HCT116 (cell line): ENCODE measurements around the gene CPT1C. TPM values are rescaled to one million over a fixed set of nuclear protein-coding genes. Genes with fewer than 3 reads are reported as not detected.

Experiments
- ATAC-seq: fragments of 200-7000 bp; cut with Tn5 transposase; 2 replicates; pipeline ENCODE4 v1.9.1; 2020; ENCODE audit warnings: mild to moderate bottlenecking, moderate library complexity
- BruUV-seq: library from RNA; stranded (reverse); fragments of 400-500 nt; replicated peaks from 2 replicates; lab custom pipeline; 2021; lab: Mats Ljungman, UMichigan
- CTCF ChIA-PET: fragments of 300-600 bp; sonication (Branson Sonifier 250); formaldehyde crosslinking; loops from one replicate; lab custom pipeline; 2021; ENCODE audit warnings: antibody characterized with exemption; lab: Charles Lee
- POLR2A ChIA-PET: fragments of 300-600, 350-600 bp; sonication (Branson Sonifier 250); formaldehyde crosslinking; loops from one replicate; lab custom pipeline; 2021; ENCODE audit warnings: antibody characterized with exemption; lab: Charles Lee
- RAD21 ChIA-PET, 2 experiments: fragments of 300-600 bp; sonication (Branson Sonifier 250); formaldehyde crosslinking; loops; one replicate each; lab custom pipeline; 2023; ENCODE audit warnings: low total read pairs in 2 of 2; ENCODE audit not compliant: uncharacterized antibody in 2 of 2, unreplicated experiment in 2 of 2, low non-redundant PET in 1 of 2; lab: Charles Lee
- DNase-seq: peaks from one replicate; pipeline ENCODE4 v3.0.0-alpha.2; 2010; ENCODE audit warnings: low read depth, low spot score
- H2AFZ ChIP-seq: fragments of 200-600 bp; shearing (Covaris generic), sonication (generic); 2 replicates; pipeline ENCODE4 v1.6.1; 2017; ENCODE audit warnings: low read depth, mixed run types, mixed read lengths, antibody characterized with exemption, low read length; ENCODE audit not compliant: poor library complexity, severe bottlenecking
- H3K27ac ChIP-seq: 2 replicates; pipeline ENCODE4 v1.5.1; 2012; ENCODE audit warnings: low read depth, low read length
- H3K27me3 ChIP-seq: fragments of 200-600 bp; sonication (generic); 2 replicates; pipeline ENCODE4 v1.6.1; 2016; ENCODE audit warnings: mixed run types, low read length, mixed read lengths; ENCODE audit not compliant: insufficient read depth
- H3K36me3 ChIP-seq, 2 experiments: fragments of 200-500 bp in 1 of 2; fragments of 200-600 bp in 1 of 2; sonication (Bioruptor generic) in 1 of 2; sonication (generic) in 1 of 2; 2 replicates each; pipeline versions ENCODE4 v1.5.1 to v1.6.1; 2014 to 2016; ENCODE audit warnings: low read length in 2 of 2, inconsistent platforms in 1 of 2, mixed read lengths in 1 of 2, mixed run types in 1 of 2; ENCODE audit not compliant: insufficient read depth in 2 of 2, control insufficient read depth in 1 of 2
- H3K4me1 ChIP-seq, 2 experiments: fragments of 200-600 bp in 1 of 2; sonication (generic) in 1 of 2; 2 replicates each; pipeline versions ENCODE4 v1.5.1 to v1.6.1; 2012 to 2017; ENCODE audit warnings: low read length in 2 of 2, inconsistent platforms in 1 of 2, mild to moderate bottlenecking in 1 of 2, mixed read lengths in 1 of 2, mixed run types in 1 of 2, moderate library complexity in 1 of 2; ENCODE audit not compliant: insufficient read depth in 2 of 2, control insufficient read depth in 1 of 2
- H3K4me2 ChIP-seq: fragments of 200-600 bp; sonication (generic); 2 replicates; pipeline ENCODE4 v1.6.1; 2017; ENCODE audit warnings: mixed run types, low read length, mixed read lengths
- H3K4me3 ChIP-seq, 2 experiments: fragments of 200-600 bp in 1 of 2; sonication (generic) in 1 of 2; replicated peaks in 1 of 2; 2 replicates each; pipeline ENCODE4 v1.5.1; 2011 to 2016; ENCODE audit warnings: low read length in 2 of 2, control low read depth in 1 of 2, low read depth in 1 of 2, mild to moderate bottlenecking in 1 of 2, mixed read lengths in 1 of 2, mixed run types in 1 of 2
- H3K79me2 ChIP-seq: fragments of 200-600 bp; sonication (generic); 2 replicates; pipeline ENCODE4 v1.6.1; 2017; ENCODE audit warnings: mild to moderate bottlenecking, mixed run types, low read length, moderate library complexity, mixed read lengths; ENCODE audit not compliant: insufficient read depth
- H3K9ac ChIP-seq: fragments of 200-600 bp; sonication (generic); 2 replicates; pipeline ENCODE4 v1.6.1; 2016; ENCODE audit warnings: low read length, mixed read lengths
- H3K9me2 ChIP-seq: fragments of 200-600 bp; sonication (generic), shearing (Covaris generic); 2 replicates; pipeline ENCODE4 v1.6.1; 2017; ENCODE audit warnings: mixed run types, mild to moderate bottlenecking, moderate library complexity; ENCODE audit not compliant: insufficient read depth
- H3K9me3 ChIP-seq, 2 experiments: fragments of 200-500 bp in 1 of 2; fragments of 200-600 bp in 1 of 2; sonication (Bioruptor generic) in 1 of 2; sonication (generic) in 1 of 2; 2 replicates each; pipeline ENCODE4 v1.6.1; 2014 to 2017; ENCODE audit warnings: low read length in 2 of 2, mixed read lengths in 2 of 2, inconsistent platforms in 1 of 2, low read depth in 1 of 2, mild to moderate bottlenecking in 1 of 2, mixed run types in 1 of 2, moderate library complexity in 1 of 2; ENCODE audit not compliant: control insufficient read depth in 1 of 2, insufficient read depth in 1 of 2
- H4K20me1 ChIP-seq: fragments of 200-600 bp; sonication (generic), shearing (Covaris generic); 2 replicates; pipeline ENCODE4 v1.6.1; 2017; ENCODE audit warnings: mixed run types, mild to moderate bottlenecking, moderate library complexity; ENCODE audit not compliant: insufficient read depth
- CBX3 ChIP-seq: IDR thresholded peaks from 2 replicates; pipeline ENCODE4 v1.6.1; 2012; ENCODE audit warnings: low read depth
- EZH2phosphoT487 ChIP-seq: fragments of 200-600 bp; IDR thresholded peaks from 2 replicates; pipeline ENCODE4 v1.6.1; 2018; ENCODE audit warnings: antibody characterized with exemption, borderline replicate concordance
- FOSL1 ChIP-seq: IDR thresholded peaks from 2 replicates; pipeline ENCODE4 v1.6.1; 2012; ENCODE audit warnings: low read depth
- RAD21 ChIP-seq: IDR thresholded peaks from 2 replicates; pipeline ENCODE4 v1.6.1; 2012; ENCODE audit warnings: low read depth, mild to moderate bottlenecking
- SRF ChIP-seq: IDR thresholded peaks from 2 replicates; pipeline ENCODE4 v1.6.1; 2012; ENCODE audit warnings: low read depth
- YY1 ChIP-seq: IDR thresholded peaks from 2 replicates; pipeline ENCODE4 v1.6.1; 2011; ENCODE audit warnings: low read length, low read depth, moderate library complexity, mild to moderate bottlenecking; ENCODE audit not compliant: insufficient replicate concordance; ENCODE audit errors: extremely low read depth
- ZFX ChIP-seq: fragments of 450-650 bp; IDR thresholded peaks from 2 replicates; pipeline ENCODE4 v1.6.1; 2017
- intact Hi-C: fragments of 100-400 bp; cut with micrococcal nuclease; formaldehyde crosslinking; loops from 2 replicates; pipeline ENCODE4 v1.10.0; 2022
- total RNA-seq: library from RNA; stranded (reverse); gene quantifications from one replicate; pipeline ENCODE4 v1.2.1, GENCODE V29; 2021; ENCODE audit not compliant: unreplicated experiment
- TF ChIP-seq, protein P1 (sequence below): IDR thresholded peaks from 2 replicates; pipeline ENCODE4 v1.6.1; 2012
- TF ChIP-seq, protein P2 (sequence below), 3 experiments: fragments of 200-600 bp in 1 of 3; sonication (generic) in 1 of 3; IDR thresholded peaks in 2 of 3; conservative IDR thresholded peaks in 1 of 3; 2 replicates each; pipeline ENCODE4 v1.5.1; 2012 to 2017; ENCODE audit warnings: low read depth in 2 of 3, low read length in 2 of 3, antibody characterized with exemption in 1 of 3, borderline replicate concordance in 1 of 3, control low read depth in 1 of 3, mild to moderate bottlenecking in 1 of 3, mixed read lengths in 1 of 3, mixed run types in 1 of 3, moderate library complexity in 1 of 3; ENCODE audit not compliant: insufficient read depth in 1 of 3
- TF ChIP-seq, protein P3 (sequence below): IDR thresholded peaks from 2 replicates; pipeline ENCODE4 v1.6.1; 2011; ENCODE audit warnings: mild to moderate bottlenecking, low read length, moderate library complexity; ENCODE audit not compliant: insufficient replicate concordance; ENCODE audit errors: extremely low read depth
- TF ChIP-seq, protein P4 (sequence below): IDR thresholded peaks from 2 replicates; pipeline ENCODE4 v1.6.1; 2012; ENCODE audit warnings: low read depth

Gene CPT1C
- total RNA-seq, 1 experiment from 2014 or later = 12.0 TPM

DNA sequence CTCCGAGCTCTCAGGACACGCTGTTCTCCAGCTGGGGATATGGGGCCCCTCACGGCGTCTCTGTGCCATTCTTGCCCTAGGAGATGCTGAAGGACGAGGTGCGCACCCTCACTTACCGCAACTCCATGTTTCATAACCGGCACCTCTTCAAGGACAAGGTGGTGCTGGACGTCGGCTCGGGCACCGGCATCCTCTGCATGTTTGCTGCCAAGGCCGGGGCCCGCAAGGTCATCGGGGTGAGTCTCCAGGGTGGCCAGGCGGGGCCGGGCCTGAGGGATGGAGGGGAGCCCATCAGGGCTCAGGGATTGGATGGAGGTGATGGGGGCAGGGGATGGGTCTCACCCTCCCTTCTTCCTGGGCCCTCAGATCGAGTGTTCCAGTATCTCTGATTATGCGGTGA, 9.1 kb upstream of the CPT1C start:
- H3K4me3 ChIP-seq = no peak overlapping the region
- peaks cover 36 to 50% of the 10 kb centered on the region in 2 experiments for H3K36me3 ChIP-seq
- intact Hi-C loops = no loop called here
- H3K4me1 ChIP-seq = peaks cover 21 to 29% of the 10 kb centered on the region in 2 experiments
- POLR2A ChIA-PET = no interaction called here
- no peak overlapping the region for H3K4me2 ChIP-seq
- ATAC-seq (no peak), DNase-seq (no peak)
- no peaks in the 10 kb centered on the region for H3K27me3 ChIP-seq
- H3K27ac ChIP-seq = no peak overlapping the region
- H3K9me3 ChIP-seq = no peaks in the 10 kb centered on the region
- no peaks in the 10 kb centered on the region for H3K9me2 ChIP-seq
- RAD21 ChIA-PET = no interaction called here
- H4K20me1 ChIP-seq = peaks cover 38% of the 10 kb centered on the region; the same call in 1 of the 2 replicates
- H3K79me2 ChIP-seq = peaks cover 88% of the 10 kb centered on the region
- no peak overlapping the region for H3K9ac ChIP-seq
- no TSS peak for BruUV-seq
- CTCF ChIA-PET = interaction anchor here (1.5 kb wide), 1 partner anchor 101 kb away, joined by 3 read pairs; the partner anchor contains the start of gene PRRG2
- H2AFZ ChIP-seq = no peak overlapping the region
- no peak for TF ChIP-seq FOSL1
- TF ChIP-seq, protein P1, sequence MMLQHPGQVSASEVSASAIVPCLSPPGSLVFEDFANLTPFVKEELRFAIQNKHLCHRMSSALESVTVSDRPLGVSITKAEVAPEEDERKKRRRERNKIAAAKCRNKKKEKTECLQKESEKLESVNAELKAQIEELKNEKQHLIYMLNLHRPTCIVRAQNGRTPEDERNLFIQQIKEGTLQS = no peak
- TF ChIP-seq SRF = no peak
- TF ChIP-seq EZH2phosphoT487 = no peak
- no peak for TF ChIP-seq CBX3
- no peak for TF ChIP-seq ZFX

DNA sequence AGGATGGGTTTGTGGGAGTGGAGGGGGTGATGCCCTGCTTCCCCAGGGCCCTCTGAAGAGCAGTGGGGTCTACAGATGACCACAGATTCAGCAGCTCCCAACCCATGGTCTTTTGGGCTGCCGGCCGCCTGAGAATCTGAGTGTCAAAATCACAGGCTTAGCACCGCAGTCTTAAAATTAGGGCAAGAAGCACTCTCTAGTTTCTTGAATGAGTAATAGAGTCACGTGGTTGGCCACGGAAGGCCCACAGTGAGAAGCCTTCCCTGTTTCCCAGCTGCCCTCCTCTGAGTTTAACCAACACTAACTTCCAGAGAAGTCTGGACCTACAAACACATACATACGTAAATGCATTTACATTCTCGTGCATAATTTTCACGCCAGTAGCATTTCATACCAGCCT, 8.6 kb upstream of the CPT1C start:
- no peak for DNase-seq
- H4K20me1 ChIP-seq = peaks cover 38% of the 10 kb centered on the region; the same call in 1 of the 2 replicates
- BruUV-seq = no TSS peak
- RAD21 ChIA-PET = no interaction called here
- ATAC-seq = no peak
- no peaks in the 10 kb centered on the region for H3K9me3 ChIP-seq
- H3K27me3 ChIP-seq = no peaks in the 10 kb centered on the region
- peaks cover 21 to 29% of the 10 kb centered on the region in 2 experiments for H3K4me1 ChIP-seq
- intact Hi-C loops = no loop called here
- peaks cover 86% of the 10 kb centered on the region for H3K79me2 ChIP-seq
- no peak overlapping the region for H3K4me3 ChIP-seq
- no peaks in the 10 kb centered on the region for H3K9me2 ChIP-seq
- peaks cover 39 to 53% of the 10 kb centered on the region in 2 experiments for H3K36me3 ChIP-seq
- H2AFZ ChIP-seq = no peak overlapping the region
- CTCF ChIA-PET = no interaction called here
- H3K27ac ChIP-seq = no peak overlapping the region
- H3K4me2 ChIP-seq = no peak overlapping the region
- H3K9ac ChIP-seq = no peak overlapping the region
- POLR2A ChIA-PET = no interaction called here
- TF ChIP-seq EZH2phosphoT487 (no peak), CBX3 (no peak), YY1 (no peak), SRF (no peak), RAD21 (no peak)
- TF ChIP-seq, protein P2, sequence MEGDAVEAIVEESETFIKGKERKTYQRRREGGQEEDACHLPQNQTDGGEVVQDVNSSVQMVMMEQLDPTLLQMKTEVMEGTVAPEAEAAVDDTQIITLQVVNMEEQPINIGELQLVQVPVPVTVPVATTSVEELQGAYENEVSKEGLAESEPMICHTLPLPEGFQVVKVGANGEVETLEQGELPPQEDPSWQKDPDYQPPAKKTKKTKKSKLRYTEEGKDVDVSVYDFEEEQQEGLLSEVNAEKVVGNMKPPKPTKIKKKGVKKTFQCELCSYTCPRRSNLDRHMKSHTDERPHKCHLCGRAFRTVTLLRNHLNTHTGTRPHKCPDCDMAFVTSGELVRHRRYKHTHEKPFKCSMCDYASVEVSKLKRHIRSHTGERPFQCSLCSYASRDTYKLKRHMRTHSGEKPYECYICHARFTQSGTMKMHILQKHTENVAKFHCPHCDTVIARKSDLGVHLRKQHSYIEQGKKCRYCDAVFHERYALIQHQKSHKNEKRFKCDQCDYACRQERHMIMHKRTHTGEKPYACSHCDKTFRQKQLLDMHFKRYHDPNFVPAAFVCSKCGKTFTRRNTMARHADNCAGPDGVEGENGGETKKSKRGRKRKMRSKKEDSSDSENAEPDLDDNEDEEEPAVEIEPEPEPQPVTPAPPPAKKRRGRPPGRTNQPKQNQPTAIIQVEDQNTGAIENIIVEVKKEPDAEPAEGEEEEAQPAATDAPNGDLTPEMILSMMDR (IDR thresholded peaks at IDR 0.05 in 2 of 3, conservative IDR thresholded peaks at IDR 0.05 in 1 of 3; ENCODE audit: borderline replicate concordance in 1 of 3, insufficient read depth in 1 of 3, low read depth in 2 of 3, low read length in 2 of 3) = no peak
- TF ChIP-seq, protein P3, sequence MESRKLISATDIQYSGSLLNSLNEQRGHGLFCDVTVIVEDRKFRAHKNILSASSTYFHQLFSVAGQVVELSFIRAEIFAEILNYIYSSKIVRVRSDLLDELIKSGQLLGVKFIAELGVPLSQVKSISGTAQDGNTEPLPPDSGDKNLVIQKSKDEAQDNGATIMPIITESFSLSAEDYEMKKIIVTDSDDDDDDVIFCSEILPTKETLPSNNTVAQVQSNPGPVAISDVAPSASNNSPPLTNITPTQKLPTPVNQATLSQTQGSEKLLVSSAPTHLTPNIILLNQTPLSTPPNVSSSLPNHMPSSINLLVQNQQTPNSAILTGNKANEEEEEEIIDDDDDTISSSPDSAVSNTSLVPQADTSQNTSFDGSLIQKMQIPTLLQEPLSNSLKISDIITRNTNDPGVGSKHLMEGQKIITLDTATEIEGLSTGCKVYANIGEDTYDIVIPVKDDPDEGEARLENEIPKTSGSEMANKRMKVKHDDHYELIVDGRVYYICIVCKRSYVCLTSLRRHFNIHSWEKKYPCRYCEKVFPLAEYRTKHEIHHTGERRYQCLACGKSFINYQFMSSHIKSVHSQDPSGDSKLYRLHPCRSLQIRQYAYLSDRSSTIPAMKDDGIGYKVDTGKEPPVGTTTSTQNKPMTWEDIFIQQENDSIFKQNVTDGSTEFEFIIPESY = no peak
- TF ChIP-seq, protein P4, sequence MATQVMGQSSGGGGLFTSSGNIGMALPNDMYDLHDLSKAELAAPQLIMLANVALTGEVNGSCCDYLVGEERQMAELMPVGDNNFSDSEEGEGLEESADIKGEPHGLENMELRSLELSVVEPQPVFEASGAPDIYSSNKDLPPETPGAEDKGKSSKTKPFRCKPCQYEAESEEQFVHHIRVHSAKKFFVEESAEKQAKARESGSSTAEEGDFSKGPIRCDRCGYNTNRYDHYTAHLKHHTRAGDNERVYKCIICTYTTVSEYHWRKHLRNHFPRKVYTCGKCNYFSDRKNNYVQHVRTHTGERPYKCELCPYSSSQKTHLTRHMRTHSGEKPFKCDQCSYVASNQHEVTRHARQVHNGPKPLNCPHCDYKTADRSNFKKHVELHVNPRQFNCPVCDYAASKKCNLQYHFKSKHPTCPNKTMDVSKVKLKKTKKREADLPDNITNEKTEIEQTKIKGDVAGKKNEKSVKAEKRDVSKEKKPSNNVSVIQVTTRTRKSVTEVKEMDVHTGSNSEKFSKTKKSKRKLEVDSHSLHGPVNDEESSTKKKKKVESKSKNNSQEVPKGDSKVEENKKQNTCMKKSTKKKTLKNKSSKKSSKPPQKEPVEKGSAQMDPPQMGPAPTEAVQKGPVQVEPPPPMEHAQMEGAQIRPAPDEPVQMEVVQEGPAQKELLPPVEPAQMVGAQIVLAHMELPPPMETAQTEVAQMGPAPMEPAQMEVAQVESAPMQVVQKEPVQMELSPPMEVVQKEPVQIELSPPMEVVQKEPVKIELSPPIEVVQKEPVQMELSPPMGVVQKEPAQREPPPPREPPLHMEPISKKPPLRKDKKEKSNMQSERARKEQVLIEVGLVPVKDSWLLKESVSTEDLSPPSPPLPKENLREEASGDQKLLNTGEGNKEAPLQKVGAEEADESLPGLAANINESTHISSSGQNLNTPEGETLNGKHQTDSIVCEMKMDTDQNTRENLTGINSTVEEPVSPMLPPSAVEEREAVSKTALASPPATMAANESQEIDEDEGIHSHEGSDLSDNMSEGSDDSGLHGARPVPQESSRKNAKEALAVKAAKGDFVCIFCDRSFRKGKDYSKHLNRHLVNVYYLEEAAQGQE = no peak
